ENCODE measurements around the gene SPDEF. TPM values are rescaled to one million over a fixed set of nuclear protein-coding genes. Genes with fewer than 3 reads are reported as not detected.

SPDEF gene
- total and polyA plus RNA-seq, 2 donors (not counting 1 experiment from before 2014, with no cell fraction given), result under 0.01 to 0.03 TPM

- H3K4me2 ChIP-seq (ENCODE audit: extremely low read depth, insufficient read depth, low read length), result no peak overlapping the region
- no peak overlapping the region for H3K9ac ChIP-seq (ENCODE audit: insufficient read depth, low read length)
- no peak overlapping the region for H2AFZ ChIP-seq (ENCODE audit: low read length)
- H3K4me3 ChIP-seq (replicated peaks in 1 of 4; ENCODE audit: control extremely low read depth in 1 of 4, insufficient read depth in 1 of 4, low read depth in 3 of 4, low read length in 4 of 4), result no peak overlapping the region
- no peaks in the 10 kb centered on the region for H3K36me3 ChIP-seq (ENCODE audit: control insufficient read depth, insufficient read depth, low read length)
- TF ChIP-seq CTCF (conservative IDR thresholded peaks at IDR 0.05 in 1 of 2, IDR thresholded peaks at IDR 0.05 in 1 of 2; ENCODE audit: low read depth in 1 of 2, low read length in 2 of 2), result no peak
- TF ChIP-seq EZH2 (IDR thresholded peaks at IDR 0.05; ENCODE audit: low read length, missing control alignments), result no peak
- no peaks in the 10 kb centered on the region for H3K4me1 ChIP-seq (ENCODE audit: control insufficient read depth, extremely low read depth, insufficient read depth, low read length)
- H3K79me2 ChIP-seq (ENCODE audit: control insufficient read depth, insufficient read depth, low read length), result no peaks in the 10 kb centered on the region
- H4K20me1 ChIP-seq (ENCODE audit: control insufficient read depth, extremely low read depth, insufficient read depth, low read length), result no peaks in the 10 kb centered on the region
- peaks cover 8% of the 10 kb centered on the region for H3K27me3 ChIP-seq (ENCODE audit: control insufficient read depth, insufficient read depth, low read length)
- H3K27ac ChIP-seq (ENCODE audit: insufficient read depth, low read length), result no peak overlapping the region
- no peaks in the 10 kb centered on the region for H3K9me3 ChIP-seq (ENCODE audit: control insufficient read depth, insufficient read depth, low read depth, low read length)
- DNase-seq (ENCODE audit: low read depth in 2 of 2), result no peak
Measured at GRCh38 chr6:34524971-34525370, 31.2 kb downstream of the SPDEF start.

- Histone ChIP-seq H4K20me1 (ENCODE audit: control insufficient read depth, extremely low read depth, insufficient read depth, low read length) (no peaks in the 10 kb centered on the region), H3K9me3 (ENCODE audit: control insufficient read depth, insufficient read depth, low read depth, low read length) (no peaks in the 10 kb centered on the region), H2AFZ (ENCODE audit: low read length) (no peak overlapping the region), H3K4me3 (replicated peaks in 1 of 4; ENCODE audit: control extremely low read depth in 1 of 4, insufficient read depth in 1 of 4, low read depth in 3 of 4, low read length in 4 of 4) (no peak overlapping the region), H3K79me2 (ENCODE audit: control insufficient read depth, insufficient read depth, low read length) (no peaks in the 10 kb centered on the region), H3K27me3 (ENCODE audit: control insufficient read depth, insufficient read depth, low read length) (peaks cover 4% of the 10 kb centered on the region), H3K4me1 (ENCODE audit: control insufficient read depth, extremely low read depth, insufficient read depth, low read length) (no peaks in the 10 kb centered on the region), H3K27ac (ENCODE audit: insufficient read depth, low read length) (no peak overlapping the region), H3K4me2 (ENCODE audit: extremely low read depth, insufficient read depth, low read length) (no peak overlapping the region), H3K36me3 (ENCODE audit: control insufficient read depth, insufficient read depth, low read length) (no peaks in the 10 kb centered on the region), H3K9ac (ENCODE audit: insufficient read depth, low read length) (no peak overlapping the region)
- no peak for DNase-seq (ENCODE audit: low read depth in 2 of 2)
- no peak for TF ChIP-seq CTCF (conservative IDR thresholded peaks at IDR 0.05 in 1 of 2, IDR thresholded peaks at IDR 0.05 in 1 of 2; ENCODE audit: low read depth in 1 of 2, low read length in 2 of 2)
- no peak for TF ChIP-seq EZH2 (IDR thresholded peaks at IDR 0.05; ENCODE audit: low read length, missing control alignments)
Measured at GRCh38 chr6:34524499-34524898, 31.6 kb downstream of the SPDEF start.

- no peak overlapping the region for H3K4me3 ChIP-seq (replicated peaks in 1 of 4; ENCODE audit: control extremely low read depth in 1 of 4, insufficient read depth in 1 of 4, low read depth in 3 of 4, low read length in 4 of 4)
- no peak for TF ChIP-seq EZH2 (IDR thresholded peaks at IDR 0.05; ENCODE audit: low read length, missing control alignments)
- no peak for TF ChIP-seq CTCF (conservative IDR thresholded peaks at IDR 0.05 in 1 of 2, IDR thresholded peaks at IDR 0.05 in 1 of 2; ENCODE audit: low read depth in 1 of 2, low read length in 2 of 2)
Measured at GRCh38 chr6:34523441-34524206, 32.5 kb downstream of the SPDEF start.

More at GRCh38 chr6:34523441-34524206, 32.5 kb downstream of the SPDEF start:
- Histone ChIP-seq H2AFZ (ENCODE audit: low read length) (no peak overlapping the region), H3K4me1 (ENCODE audit: control insufficient read depth, extremely low read depth, insufficient read depth, low read length) (no peaks in the 10 kb centered on the region), H3K9me3 (ENCODE audit: control insufficient read depth, insufficient read depth, low read depth, low read length) (no peaks in the 10 kb centered on the region), H3K27ac (ENCODE audit: insufficient read depth, low read length) (no peak overlapping the region), H3K4me2 (ENCODE audit: extremely low read depth, insufficient read depth, low read length) (no peak overlapping the region), H3K9ac (ENCODE audit: insufficient read depth, low read length) (no peak overlapping the region), H4K20me1 (ENCODE audit: control insufficient read depth, extremely low read depth, insufficient read depth, low read length) (no peaks in the 10 kb centered on the region), H3K79me2 (ENCODE audit: control insufficient read depth, insufficient read depth, low read length) (no peaks in the 10 kb centered on the region), H3K36me3 (ENCODE audit: control insufficient read depth, insufficient read depth, low read length) (no peaks in the 10 kb centered on the region), H3K27me3 (ENCODE audit: control insufficient read depth, insufficient read depth, low read length) (no peaks in the 10 kb centered on the region)
- no peak for DNase-seq (ENCODE audit: low read depth in 2 of 2)

All from fibroblast of lung (primary cell).